Measurements from ENCODE around the gene SORCS3.

DNA sequence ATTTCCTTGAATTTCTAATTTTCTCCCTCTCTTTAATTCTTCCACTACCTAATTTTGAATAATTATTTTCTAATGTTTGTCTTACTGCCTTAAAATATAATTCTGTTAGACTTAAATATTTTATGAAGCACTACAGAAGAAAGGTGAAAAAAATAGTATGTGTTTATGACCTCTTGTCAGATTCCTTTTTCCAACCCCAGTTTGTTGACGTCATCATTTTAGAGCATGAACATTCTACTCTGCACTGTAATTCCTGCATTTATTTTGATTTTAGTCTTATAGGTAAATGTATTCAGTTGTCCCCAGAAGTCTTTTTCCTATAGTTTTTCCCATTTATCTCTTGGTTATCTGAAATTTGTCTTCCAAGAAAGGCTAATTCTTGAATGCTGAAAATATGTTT is 468.1 kb downstream of the SORCS3 start:
- TF ChIP-seq THAP7 (CRISPR knock-in tag; IDR thresholded peaks at IDR 0.05) = no peak
- TF ChIP-seq CHD2 (IDR thresholded peaks at IDR 0.05; ENCODE audit: low read depth, low read length) = no peak

All from K562 (cell line).